ENCODE data around the gene RFTN1. TPM values are rescaled to one million over a fixed set of nuclear protein-coding genes. Genes with fewer than 3 reads are reported as not detected.

RFTN1 gene
- total and polyA plus RNA-seq, 9 of the 15 experiments (the other 6 are each of a cell fraction or from before 2014, with no cell fraction given) = 0.08 to 0.51 (median 0.11) TPM; not detected in 6

DNA sequence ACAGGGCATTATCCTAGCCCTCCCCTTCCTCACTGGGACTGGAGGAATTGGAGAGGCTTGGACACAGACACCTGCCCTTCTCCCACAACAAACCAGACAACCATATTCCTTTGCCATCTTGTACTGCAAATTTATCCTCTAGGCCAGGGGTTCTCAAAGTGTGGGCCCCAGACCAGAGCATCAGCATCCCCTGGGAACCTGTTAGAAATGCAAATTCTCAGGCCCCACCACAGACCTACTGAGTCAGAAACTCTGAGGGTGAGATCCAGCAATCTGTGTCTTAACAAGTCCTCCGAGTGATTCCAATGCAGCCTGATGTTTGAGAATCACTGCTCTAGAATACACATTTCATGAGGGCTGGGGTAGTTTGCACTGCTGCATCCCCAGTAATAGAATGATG lies 133.1 kb downstream of the RFTN1 start:
- Histone ChIP-seq H3K9ac (ENCODE audit: insufficient read depth in 1 of 2, low read depth in 2 of 2, low read length in 2 of 2) (no peak overlapping the region), H3K4me1 (replicated peaks in 1 of 2; ENCODE audit: control insufficient read depth in 2 of 2, insufficient read depth in 2 of 2, low read length in 2 of 2) (peaks cover 0 to 3% of the 10 kb centered on the region in 2 experiments; a peak in 1 of 5 replicates), H3K79me2 (ENCODE audit: control insufficient read depth, insufficient read depth, low read length) (no peaks in the 10 kb centered on the region), H3K36me3 (ENCODE audit: control insufficient read depth, insufficient read depth, low read length) (no peaks in the 10 kb centered on the region), H3K4me3 (no peak overlapping the region), H3K9me1 (ENCODE audit: control insufficient read depth, insufficient read depth, low read length) (no peaks in the 10 kb centered on the region), H4K20me1 (replicated peaks; ENCODE audit: control insufficient read depth, insufficient read depth, low read length) (0 out of 2 replicates have a peak, but pooled peaks cover 4% of the 10 kb centered on the region), H3K27me3 (ENCODE audit: control insufficient read depth in 2 of 2, insufficient read depth in 2 of 2, low read length in 2 of 2) (peaks cover 0 to 7% of the 10 kb centered on the region in 2 experiments; a peak in 4 of 5 replicates), H3K4me2 (ENCODE audit: insufficient read depth, low read length) (no peak overlapping the region), H2AFZ (ENCODE audit: low read depth, low read length) (no peak overlapping the region), H3K9me3 (replicated peaks; ENCODE audit: control insufficient read depth, insufficient read depth, low read depth, low read length) (no peaks in the 10 kb centered on the region), H3K27ac (ENCODE audit: extremely low read depth, low read depth, low read length) (no peak overlapping the region)
- ATAC-seq (no peak), DNase-seq (ENCODE audit: extremely low read depth in 1 of 4, low spot score in 3 of 4) (no peak), FAIRE-seq (no peak)
- TF ChIP-seq, protein P1, sequence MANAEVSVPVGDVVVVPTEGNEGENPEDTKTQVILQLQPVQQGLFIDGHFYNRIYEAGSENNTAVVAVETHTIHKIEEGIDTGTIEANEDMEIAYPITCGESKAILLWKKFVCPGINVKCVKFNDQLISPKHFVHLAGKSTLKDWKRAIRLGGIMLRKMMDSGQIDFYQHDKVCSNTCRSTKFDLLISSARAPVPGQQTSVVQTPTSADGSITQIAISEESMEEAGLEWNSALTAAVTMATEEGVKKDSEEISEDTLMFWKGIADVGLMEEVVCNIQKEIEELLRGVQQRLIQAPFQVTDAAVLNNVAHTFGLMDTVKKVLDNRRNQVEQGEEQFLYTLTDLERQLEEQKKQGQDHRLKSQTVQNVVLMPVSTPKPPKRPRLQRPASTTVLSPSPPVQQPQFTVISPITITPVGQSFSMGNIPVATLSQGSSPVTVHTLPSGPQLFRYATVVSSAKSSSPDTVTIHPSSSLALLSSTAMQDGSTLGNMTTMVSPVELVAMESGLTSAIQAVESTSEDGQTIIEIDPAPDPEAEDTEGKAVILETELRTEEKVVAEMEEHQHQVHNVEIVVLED (CRISPR knock-in tag; IDR thresholded peaks at IDR 0.05) = no peak
- TF ChIP-seq, protein P2, sequence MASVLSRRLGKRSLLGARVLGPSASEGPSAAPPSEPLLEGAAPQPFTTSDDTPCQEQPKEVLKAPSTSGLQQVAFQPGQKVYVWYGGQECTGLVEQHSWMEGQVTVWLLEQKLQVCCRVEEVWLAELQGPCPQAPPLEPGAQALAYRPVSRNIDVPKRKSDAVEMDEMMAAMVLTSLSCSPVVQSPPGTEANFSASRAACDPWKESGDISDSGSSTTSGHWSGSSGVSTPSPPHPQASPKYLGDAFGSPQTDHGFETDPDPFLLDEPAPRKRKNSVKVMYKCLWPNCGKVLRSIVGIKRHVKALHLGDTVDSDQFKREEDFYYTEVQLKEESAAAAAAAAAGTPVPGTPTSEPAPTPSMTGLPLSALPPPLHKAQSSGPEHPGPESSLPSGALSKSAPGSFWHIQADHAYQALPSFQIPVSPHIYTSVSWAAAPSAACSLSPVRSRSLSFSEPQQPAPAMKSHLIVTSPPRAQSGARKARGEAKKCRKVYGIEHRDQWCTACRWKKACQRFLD (CRISPR knock-in tag; IDR thresholded peaks at IDR 0.05) = no peak
- no peak for TF ChIP-seq ZNF354B (CRISPR knock-in tag; IDR thresholded peaks at IDR 0.05)
- TF ChIP-seq TCF7L2 (IDR thresholded peaks at IDR 0.05; ENCODE audit: low read depth, low read length) = no peak
- no peak for TF ChIP-seq ZBED1 (IDR thresholded peaks at IDR 0.05)
- 24% methylated on average over 1 of the region's 1 CpG for WGBS (ENCODE audit: insufficient coverage, low coverage, missing lambda C conversion rate)
- intact Hi-C loops (cut with micrococcal nuclease) = no loop called here
- in situ Hi-C loops (cut with MboI) = no loop called here
- BruUV-seq (replicated peaks) = no TSS peak
- POLR2A ChIA-PET = no interaction called here
- CTCF ChIA-PET (ENCODE audit: low intra/inter-chr PET ratio) = no interaction called here
